Prostate gland (tissue), 2 donors: Measurements from ENCODE around the gene CLDN20. TPM values are rescaled to one million over a fixed set of nuclear protein-coding genes. Genes with fewer than 3 reads are reported as not detected.

ENCODE experiments used
- DNase-seq: peaks from one replicate; pipeline ENCODE4 v3.0.0-alpha.2; 2019; ENCODE audit warnings: low spot score
- H3K27ac ChIP-seq, 2 donors: fragments of 200-600 bp; sonication (generic); 2 replicates each; pipeline ENCODE4 v1.5.1; 2017 to 2019
- H3K27me3 ChIP-seq: fragments of 200-600 bp; sonication (generic); replicated peaks from 2 replicates; pipeline ENCODE4 v1.5.1; 2019; ENCODE audit not compliant: insufficient read depth
- H3K36me3 ChIP-seq, 2 donors: fragments of 200-600 bp; sonication (generic); 1 replicate in 1 of 2; 2 replicates in 1 of 2; pipeline versions ENCODE4 v1.5.1 to v1.8.1; 2017 to 2019
- H3K4me1 ChIP-seq: fragments of 200-600 bp; sonication (generic); replicated peaks from 2 replicates; pipeline ENCODE4 v1.5.1; 2019
- H3K4me3 ChIP-seq, 2 donors: fragments of 200-600 bp; sonication (generic); 2 replicates each; pipeline ENCODE4 v1.5.1; 2017 to 2019
- H3K9me3 ChIP-seq: fragments of 200-600 bp; sonication (generic); 2 replicates; pipeline ENCODE4 v1.5.1; 2017
- CTCF ChIP-seq, 4 experiments: fragments of 200-600 bp in 2 of 4; fragments of 450-650 bp in 2 of 4; sonication (generic) in 2 of 4; IDR thresholded peaks; 1 replicate in 3 of 4; 2 replicates in 1 of 4; pipeline ENCODE4 v1.5.1; 2016 to 2019; ENCODE audit warnings: antibody characterized with exemption in 4 of 4, mild to moderate bottlenecking in 2 of 4, moderate library complexity in 2 of 4
- POLR2A ChIP-seq: fragments of 450-650 bp; IDR thresholded peaks from one replicate; pipeline ENCODE4 v1.6.1; 2016; ENCODE audit warnings: antibody characterized with exemption, mild to moderate bottlenecking
- POLR2AphosphoS5 ChIP-seq: sonication (generic); formaldehyde crosslinking; IDR thresholded peaks from one replicate; pipeline ENCODE4 v1.6.1; 2017; ENCODE audit warnings: antibody characterized with exemption
- WGBS: methylation state at CpG from one replicate; pipeline ENCODE4 v1.1.5; 2018; 5-methylcytosine and 5-hydroxymethylcytosine counted together
- intact Hi-C: fragments of 100-400 bp; cut with DNase I; formaldehyde crosslinking; loops from one replicate; pipeline ENCODE4 v1.14.2; 2022
- total RNA-seq, 2 donors: library from RNA; depleted of rRNA; stranded (reverse); fragments of >200 nt; gene quantifications; one replicate each; pipeline ENCODE4 v1.1.0, GENCODE V29; 2016

Gene CLDN20
- total RNA-seq, 2 donors from 2014 or later, result not detected

- Histone ChIP-seq H3K27me3 (no peaks in the 10 kb centered on the region), H3K36me3 (no peaks in the 10 kb centered on the region), H3K27ac (no peak overlapping the region), H3K9me3 (no peaks in the 10 kb centered on the region), H3K4me3 (no peak overlapping the region), H3K4me1 (no peaks in the 10 kb centered on the region)
- DNase-seq, result no peak
- WGBS, result 89% methylated on average over 3 of the region's 3 CpGs
- intact Hi-C loops, result no loop called here
- no peak for TF ChIP-seq POLR2AphosphoS5
- no peak for TF ChIP-seq POLR2A
- no peak for TF ChIP-seq CTCF (IDR thresholded peaks at IDR 0.05)
Measured at GRCh38 chr6:155297669-155298068, 33.9 kb downstream of the CLDN20 start.

- TF ChIP-seq POLR2A (no peak), CTCF (IDR thresholded peaks at IDR 0.05) (no peak), POLR2AphosphoS5 (no peak)
Measured at GRCh38 chr6:155301867-155302266, 38.1 kb downstream of the CLDN20 start.

GRCh38 chr6:155303361-155303870, 39.6 kb downstream of the CLDN20 start:
- H3K36me3 ChIP-seq, result no peaks in the 10 kb centered on the region
- H3K9me3 ChIP-seq, result no peaks in the 10 kb centered on the region
- H3K4me1 ChIP-seq, result no peaks in the 10 kb centered on the region
- WGBS, result 92% methylated on average over 4 of the region's 4 CpGs
- no peak for DNase-seq
- H3K27ac ChIP-seq, result no peak overlapping the region
- no peak overlapping the region for H3K4me3 ChIP-seq
- intact Hi-C loops, result no loop called here
- no peaks in the 10 kb centered on the region for H3K27me3 ChIP-seq
- TF ChIP-seq POLR2AphosphoS5 (no peak), CTCF (IDR thresholded peaks at IDR 0.05) (no peak), POLR2A (no peak)

More at GRCh38 chr6:155301867-155302266, 38.1 kb downstream of the CLDN20 start:
- Histone ChIP-seq H3K36me3 (no peaks in the 10 kb centered on the region), H3K4me3 (no peak overlapping the region), H3K27me3 (no peaks in the 10 kb centered on the region), H3K27ac (no peak overlapping the region), H3K9me3 (no peaks in the 10 kb centered on the region), H3K4me1 (no peaks in the 10 kb centered on the region)
- intact Hi-C loops, result no loop called here
- DNase-seq, result no peak
- 93% methylated on average over 2 of the region's 2 CpGs for WGBS

- H3K4me3 ChIP-seq, result no peak overlapping the region
- 67% methylated on average over 2 of the region's 2 CpGs for WGBS
- H3K27me3 ChIP-seq, result no peaks in the 10 kb centered on the region
- intact Hi-C loops, result no loop called here
- no peaks in the 10 kb centered on the region for H3K36me3 ChIP-seq
- H3K27ac ChIP-seq, result no peak overlapping the region
- H3K4me1 ChIP-seq, result no peaks in the 10 kb centered on the region
- no peak for TF ChIP-seq POLR2AphosphoS5
- no peak for TF ChIP-seq POLR2A
- TF ChIP-seq CTCF (IDR thresholded peaks at IDR 0.05), result no peak
- no peaks in the 10 kb centered on the region for H3K9me3 ChIP-seq
- no peak for DNase-seq
Measured at GRCh38 chr6:155306958-155307357, 43.1 kb downstream of the CLDN20 start.

- Histone ChIP-seq H3K27ac (no peak overlapping the region), H3K4me3 (no peak overlapping the region), H3K27me3 (no peaks in the 10 kb centered on the region), H3K9me3 (no peaks in the 10 kb centered on the region), H3K4me1 (no peaks in the 10 kb centered on the region), H3K36me3 (no peaks in the 10 kb centered on the region)
- intact Hi-C loops, result no loop called here
- WGBS, result 81% methylated on average over 4 of the region's 4 CpGs
- TF ChIP-seq POLR2A, result no peak
- TF ChIP-seq CTCF (IDR thresholded peaks at IDR 0.05), result no peak
- no peak for TF ChIP-seq POLR2AphosphoS5
- DNase-seq, result no peak
Measured at GRCh38 chr6:155309150-155309549, 45.3 kb downstream of the CLDN20 start.
